OCI-LY7 (cell line): Measurements from ENCODE around the gene EDNRA. TPM values are rescaled to one million over a fixed set of nuclear protein-coding genes. Genes with fewer than 3 reads are reported as not detected.

Experiments
- BruUV-seq: library from RNA; stranded (reverse); fragments of 400-500 nt; replicated peaks from 2 replicates; lab custom pipeline; 2021; lab: Mats Ljungman, UMichigan
- CTCF ChIA-PET: fragments of 300-600 bp; sonication (Branson Sonifier 250); formaldehyde crosslinking; loops from one replicate; lab custom pipeline; 2022; ENCODE audit warnings: antibody characterized with exemption; ENCODE audit not compliant: unreplicated experiment; lab: Charles Lee
- POLR2A ChIA-PET: fragments of 300-600 bp; sonication (Branson Sonifier 250); formaldehyde crosslinking; loops from one replicate; lab custom pipeline; 2022; ENCODE audit warnings: antibody characterized with exemption; lab: Charles Lee
- DNase-seq: peaks from one replicate; pipeline ENCODE4 v3.0.0-alpha.2; 2015; ENCODE audit warnings: low spot score
- H2AFZ ChIP-seq: fragments of 200-600 bp; sonication (generic), shearing (Covaris generic); 2 replicates; pipeline ENCODE4 v1.6.1; 2014; ENCODE audit warnings: mild to moderate bottlenecking, antibody characterized with exemption, low read length, moderate library complexity
- H3K27ac ChIP-seq: fragments of 200-600 bp; sonication (generic); 2 replicates; pipeline ENCODE4 v1.5.1; 2014; ENCODE audit warnings: mixed run types, low read depth, mild to moderate bottlenecking, moderate library complexity, low read length, inconsistent platforms; ENCODE audit not compliant: poor library complexity, severe bottlenecking
- H3K36me3 ChIP-seq: fragments of 200-600 bp; sonication (generic); 2 replicates; pipeline ENCODE4 v1.6.1; 2014; ENCODE audit warnings: mild to moderate bottlenecking, antibody characterized with exemption, low read length, moderate library complexity, mixed read lengths; ENCODE audit not compliant: insufficient read depth
- H3K4me1 ChIP-seq: fragments of 200-600 bp; sonication (generic); 2 replicates; pipeline ENCODE4 v1.5.1; 2014; ENCODE audit warnings: mild to moderate bottlenecking, low read length; ENCODE audit not compliant: insufficient read depth, poor library complexity, severe bottlenecking
- H3K4me2 ChIP-seq: fragments of 200-600 bp; sonication (generic); 2 replicates; pipeline ENCODE4 v1.6.1; 2014; ENCODE audit warnings: mild to moderate bottlenecking, low read length
- H3K4me3 ChIP-seq: fragments of 200-600 bp; sonication (generic); 2 replicates; pipeline ENCODE4 v1.5.1; 2014; ENCODE audit warnings: mild to moderate bottlenecking, low read depth, low read length; ENCODE audit not compliant: poor library complexity, severe bottlenecking
- H3K79me2 ChIP-seq: fragments of 200-600 bp; sonication (generic); 2 replicates; pipeline ENCODE4 v1.6.1; 2016; ENCODE audit warnings: low read depth, mild to moderate bottlenecking, low read length, moderate library complexity, mixed read lengths; ENCODE audit not compliant: insufficient read depth
- H3K9me2 ChIP-seq: fragments of 200-600 bp; sonication (generic); 2 replicates; pipeline ENCODE4 v1.6.1; 2016; ENCODE audit warnings: mild to moderate bottlenecking, low read length, mixed read lengths; ENCODE audit not compliant: insufficient read depth
- H3K9me3 ChIP-seq: fragments of 200-600 bp; sonication (generic); 2 replicates; pipeline ENCODE4 v1.6.1; 2014; ENCODE audit warnings: mild to moderate bottlenecking, mixed run types, low read length, mixed read lengths
- H4K20me1 ChIP-seq: fragments of 200-600 bp; sonication (generic); 2 replicates; pipeline ENCODE4 v1.6.1; 2014; ENCODE audit warnings: mild to moderate bottlenecking, antibody characterized with exemption, low read length, moderate library complexity, mixed read lengths; ENCODE audit not compliant: insufficient read depth
- EZH2phosphoT487 ChIP-seq: fragments of 200-600 bp; sonication (generic); IDR thresholded peaks from 2 replicates; pipeline ENCODE4 v1.6.1; 2018; ENCODE audit warnings: low read depth, borderline replicate concordance, mild to moderate bottlenecking, mixed run types, antibody characterized with exemption, low read length, moderate library complexity, mixed read lengths
- intact Hi-C: fragments of 100-400 bp; cut with micrococcal nuclease; formaldehyde crosslinking; loops from one replicate; pipeline ENCODE4 v1.10.0; 2022; ENCODE audit not compliant: unreplicated experiment
- total RNA-seq, 2 experiments: library from RNA; depleted of rRNA in 1 of 2; stranded (reverse); fragments of >200 nt in 1 of 2; shearing (Covaris generic) in 1 of 2; gene quantifications; 2 replicates each; pipeline ENCODE4 v1.2.3, GENCODE V29; 2014 to 2022
- TF ChIP-seq, protein P1 (sequence below): fragments of 200-600 bp; sonication (generic); conservative IDR thresholded peaks from 2 replicates; pipeline ENCODE4 v1.5.1; 2014; ENCODE audit warnings: mild to moderate bottlenecking, antibody characterized with exemption, low read length, moderate library complexity, mixed read lengths

The EDNRA gene
- total RNA-seq, 2 experiments from 2014 or later, result not detected

DNA sequence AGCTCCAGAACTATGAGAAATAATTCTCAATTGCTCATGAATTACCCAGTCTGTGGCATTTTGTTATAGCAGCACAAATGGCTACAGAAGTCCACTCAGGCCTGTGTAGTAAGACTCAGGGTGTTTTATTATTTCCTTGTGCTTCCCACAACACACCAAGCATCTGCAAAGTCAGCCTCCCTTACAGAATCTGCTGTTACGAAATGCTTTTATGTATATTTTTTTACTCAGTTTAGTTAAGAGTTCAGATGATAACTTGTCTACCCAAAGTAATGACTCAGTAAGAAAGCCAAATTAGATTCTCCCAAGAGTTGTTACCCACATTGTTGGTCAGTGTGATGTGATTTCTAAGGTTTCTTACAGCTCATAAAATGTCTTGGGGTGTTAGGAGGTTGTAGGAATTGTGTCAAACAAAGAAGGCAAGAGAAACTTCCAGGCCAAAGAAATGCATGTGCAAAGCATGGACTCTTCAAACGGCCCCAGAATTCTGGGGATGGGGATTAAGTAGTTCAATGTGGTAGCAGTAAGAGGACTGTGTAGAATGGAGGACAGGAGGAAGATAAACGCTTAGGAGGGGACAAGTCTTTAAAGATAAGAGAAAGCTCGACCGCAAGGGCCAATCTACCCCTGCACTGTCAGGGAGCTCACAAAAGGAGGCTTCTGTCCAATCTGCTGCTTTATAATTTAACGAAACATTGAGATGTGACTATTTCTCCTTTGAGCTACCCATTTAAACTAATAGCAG lies 100.9 kb downstream of the EDNRA start:
- no peak for TF ChIP-seq EZH2phosphoT487
- TF ChIP-seq, protein P1, sequence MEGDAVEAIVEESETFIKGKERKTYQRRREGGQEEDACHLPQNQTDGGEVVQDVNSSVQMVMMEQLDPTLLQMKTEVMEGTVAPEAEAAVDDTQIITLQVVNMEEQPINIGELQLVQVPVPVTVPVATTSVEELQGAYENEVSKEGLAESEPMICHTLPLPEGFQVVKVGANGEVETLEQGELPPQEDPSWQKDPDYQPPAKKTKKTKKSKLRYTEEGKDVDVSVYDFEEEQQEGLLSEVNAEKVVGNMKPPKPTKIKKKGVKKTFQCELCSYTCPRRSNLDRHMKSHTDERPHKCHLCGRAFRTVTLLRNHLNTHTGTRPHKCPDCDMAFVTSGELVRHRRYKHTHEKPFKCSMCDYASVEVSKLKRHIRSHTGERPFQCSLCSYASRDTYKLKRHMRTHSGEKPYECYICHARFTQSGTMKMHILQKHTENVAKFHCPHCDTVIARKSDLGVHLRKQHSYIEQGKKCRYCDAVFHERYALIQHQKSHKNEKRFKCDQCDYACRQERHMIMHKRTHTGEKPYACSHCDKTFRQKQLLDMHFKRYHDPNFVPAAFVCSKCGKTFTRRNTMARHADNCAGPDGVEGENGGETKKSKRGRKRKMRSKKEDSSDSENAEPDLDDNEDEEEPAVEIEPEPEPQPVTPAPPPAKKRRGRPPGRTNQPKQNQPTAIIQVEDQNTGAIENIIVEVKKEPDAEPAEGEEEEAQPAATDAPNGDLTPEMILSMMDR, result no peak
- Histone ChIP-seq H3K4me2 (no peak overlapping the region), H3K36me3 (no peaks in the 10 kb centered on the region), H3K9me3 (no peaks in the 10 kb centered on the region), H3K27ac (no peak overlapping the region), H3K9me2 (no peaks in the 10 kb centered on the region), H3K4me3 (no peak overlapping the region), H3K79me2 (no peaks in the 10 kb centered on the region), H2AFZ (no peak overlapping the region), H4K20me1 (no peaks in the 10 kb centered on the region), H3K4me1 (no peaks in the 10 kb centered on the region)
- intact Hi-C loops, result no loop called here
- ChIA-PET CTCF (no interaction called here), POLR2A (no interaction called here)
- no peak for DNase-seq
- no TSS peak for BruUV-seq

DNA sequence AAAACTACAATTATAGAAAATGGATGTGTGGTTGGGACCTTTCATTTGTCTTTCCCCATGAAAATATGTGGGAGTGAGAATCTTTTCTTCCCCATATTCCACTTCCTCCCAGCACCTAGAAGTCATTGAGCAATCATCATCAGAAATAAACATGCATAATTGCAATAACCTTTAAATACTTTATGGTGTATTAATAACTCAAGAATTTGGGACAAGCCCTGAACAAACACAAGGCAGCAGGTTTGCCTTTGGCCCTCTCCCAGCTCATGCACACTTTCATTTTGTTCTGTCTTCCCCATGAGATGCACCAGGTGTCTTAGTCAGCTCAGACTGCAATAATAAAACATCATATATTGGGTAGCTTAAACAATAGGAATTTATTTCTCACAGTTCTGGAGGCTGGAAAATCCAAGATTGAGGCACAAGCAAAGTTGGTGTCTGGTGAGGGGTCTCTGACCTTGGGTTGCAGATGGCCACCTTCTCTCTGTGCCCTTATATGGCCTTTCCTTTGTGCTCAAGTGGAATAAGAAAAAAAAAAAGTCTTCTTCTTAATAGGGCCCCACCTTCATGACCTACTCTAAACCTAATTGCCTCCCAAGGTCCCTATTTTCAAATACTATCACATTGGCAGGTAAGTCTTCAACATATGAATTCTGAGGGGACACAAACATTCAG lies 101.6 kb downstream of the EDNRA start:
- no peaks in the 10 kb centered on the region for H3K9me2 ChIP-seq
- no peaks in the 10 kb centered on the region for H3K36me3 ChIP-seq
- ChIA-PET POLR2A (no interaction called here), CTCF (no interaction called here)
- no peak for TF ChIP-seq EZH2phosphoT487
- TF ChIP-seq, protein P1, result no peak
- no peak overlapping the region for H3K27ac ChIP-seq
- no peak overlapping the region for H2AFZ ChIP-seq
- H3K4me1 ChIP-seq, result no peaks in the 10 kb centered on the region
- no peak overlapping the region for H3K4me2 ChIP-seq
- H3K79me2 ChIP-seq, result no peaks in the 10 kb centered on the region
- no peaks in the 10 kb centered on the region for H4K20me1 ChIP-seq
- no peak overlapping the region for H3K4me3 ChIP-seq
- no peaks in the 10 kb centered on the region for H3K9me3 ChIP-seq
- no TSS peak for BruUV-seq
- no peak for DNase-seq
- intact Hi-C loops, result no loop called here

DNA sequence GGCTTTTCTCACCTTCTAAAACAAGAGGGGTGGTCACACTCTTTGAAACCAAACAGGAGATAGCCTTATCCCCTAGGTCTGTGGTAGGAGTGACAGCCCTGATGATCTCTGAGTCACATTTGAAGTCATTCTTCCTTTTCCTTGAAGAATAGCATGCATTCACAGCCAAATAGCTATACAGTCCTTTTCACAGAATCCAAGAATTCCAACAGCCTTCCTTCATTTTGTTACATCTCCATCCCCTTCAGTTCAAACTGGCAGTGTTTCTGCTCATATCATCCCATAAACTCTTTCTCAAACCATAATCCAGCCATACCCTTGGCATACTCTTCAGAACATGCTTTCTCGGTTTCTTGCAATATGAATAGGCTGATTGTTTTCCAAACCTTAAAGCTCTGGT lies 103.0 kb downstream of the EDNRA start:
- Histone ChIP-seq H3K9me3 (no peaks in the 10 kb centered on the region), H3K36me3 (no peaks in the 10 kb centered on the region), H3K4me2 (no peak overlapping the region), H4K20me1 (no peaks in the 10 kb centered on the region), H2AFZ (no peak overlapping the region), H3K27ac (no peak overlapping the region), H3K79me2 (no peaks in the 10 kb centered on the region), H3K9me2 (no peaks in the 10 kb centered on the region), H3K4me3 (no peak overlapping the region), H3K4me1 (no peaks in the 10 kb centered on the region)
- POLR2A ChIA-PET, result interaction anchor here (0.7 kb wide), 1 partner anchor 1713 kb away, joined by 4 read pairs; no protein-coding TSS in a partner anchor
- intact Hi-C loops, result no loop called here
- no peak for DNase-seq
- TF ChIP-seq, protein P1, result no peak
- TF ChIP-seq EZH2phosphoT487, result no peak
- CTCF ChIA-PET, result no interaction called here
- BruUV-seq, result no TSS peak
